Esophagus mucosa (tissue), 1 donor: Measurements from ENCODE around the gene CD34. TPM values are rescaled to one million over a fixed set of nuclear protein-coding genes. Genes with fewer than 3 reads are reported as not detected.
"Not testable (repeated sequence)": the region's sequence is repeated elsewhere in the genome, so short reads cannot be mapped to it uniquely, and the experiment has no call there.

Experiments used
- ATAC-seq: fragments of 200-7000 bp; cut with Tn5 transposase; one replicate; pipeline ENCODE4 v1.9.1; 2020
- total RNA-seq: library from RNA; stranded (reverse); gene quantifications from one replicate; pipeline ENCODE4 v1.2.4, GENCODE V29; 2023
- donor health status: DM: yes; HTN: yes; CAD: no.

CD34 gene
- total RNA-seq, 1 donor from 2014 or later, result 4.3 TPM

DNA sequence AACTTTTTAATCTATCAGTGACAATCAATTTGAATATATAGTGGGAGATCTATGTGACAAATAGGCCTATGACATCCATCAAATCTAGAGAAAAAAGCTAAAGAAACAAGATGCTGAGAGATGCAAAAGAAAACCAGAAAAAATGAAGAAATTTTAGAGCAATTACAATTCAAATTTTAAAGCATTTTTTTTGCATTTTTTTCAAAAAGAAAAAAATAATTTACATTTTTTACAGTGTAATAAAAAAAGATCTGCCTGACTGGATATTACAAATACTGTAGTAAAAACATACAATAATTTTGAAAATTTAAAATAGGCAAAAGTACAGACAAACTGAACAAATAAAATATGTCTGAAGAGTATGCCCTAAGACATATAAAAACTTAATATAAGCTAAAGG is 14.4 kb downstream of the CD34 start:
- no peak for ATAC-seq

- ATAC-seq, result no peak
Measured at GRCh38 chr1:207894704-207895103, 16.2 kb downstream of the CD34 start.

DNA sequence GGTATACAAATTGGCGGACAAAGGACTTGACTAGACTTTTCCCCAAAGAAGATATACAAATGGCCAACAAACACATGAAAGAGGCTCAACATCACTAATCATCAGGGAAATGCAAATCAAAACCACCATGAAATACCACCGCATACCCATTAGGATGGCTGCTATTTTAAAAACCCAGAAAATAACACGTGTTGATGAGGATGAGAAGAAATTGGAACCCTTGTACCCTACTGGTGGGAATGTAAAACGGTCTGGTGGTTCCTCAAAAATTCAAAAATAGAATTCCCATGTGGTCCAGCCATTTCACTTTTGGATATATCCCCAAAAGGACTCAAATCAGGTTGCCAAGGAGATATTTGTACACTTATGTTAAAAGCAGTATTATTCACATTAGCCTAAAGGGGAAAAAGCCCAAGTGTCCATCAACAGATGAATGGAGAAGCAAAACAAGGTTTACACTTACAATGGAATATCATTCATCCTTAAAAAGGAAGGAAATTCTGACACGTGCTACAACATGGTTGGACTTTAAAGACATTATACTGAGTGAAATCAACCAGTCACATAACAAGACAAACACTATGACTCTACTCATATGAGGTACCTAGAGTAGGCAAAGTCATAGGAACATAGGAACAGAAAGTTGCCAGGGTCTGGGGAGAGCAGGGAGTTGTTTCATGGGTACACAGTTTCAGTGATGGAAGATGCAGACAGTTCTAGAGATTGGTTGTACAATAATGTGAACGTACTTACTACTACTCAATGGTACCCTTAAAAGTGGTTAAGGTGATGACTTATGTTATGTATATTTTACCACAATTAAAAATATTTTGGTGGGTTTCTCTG is 17.0 kb downstream of the CD34 start:
- ATAC-seq, result no peak

GRCh38 chr1:207892764-207893163 is 18.2 kb downstream of the CD34 start:
- ATAC-seq, result no peak

- no peak for ATAC-seq
Measured at GRCh38 chr1:207891148-207891547, 19.8 kb downstream of the CD34 start.

- ATAC-seq, result peak; percentile 65
Measured at GRCh38 chr1:207890136-207890738, 20.7 kb downstream of the CD34 start.

DNA sequence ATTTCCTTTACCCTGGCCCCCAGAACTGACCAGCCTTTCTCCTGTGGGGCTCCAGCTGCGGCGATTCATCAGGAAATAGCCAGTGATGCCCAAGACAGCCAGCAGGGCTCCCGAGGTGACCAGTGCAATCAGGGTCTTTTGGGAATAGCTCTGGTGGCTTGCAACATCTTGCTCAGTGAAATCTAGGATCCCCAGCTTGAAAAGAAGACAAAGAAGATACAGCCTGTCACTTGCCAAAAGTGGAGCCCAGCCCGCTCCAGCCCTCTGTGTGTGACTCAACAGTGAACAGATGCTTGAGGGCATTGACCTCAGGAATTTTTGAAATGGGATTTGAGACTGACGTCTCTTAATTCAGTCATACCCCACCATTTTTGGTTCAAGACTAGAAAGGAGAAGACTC is 22.3 kb downstream of the CD34 start:
- no peak for ATAC-seq

DNA sequence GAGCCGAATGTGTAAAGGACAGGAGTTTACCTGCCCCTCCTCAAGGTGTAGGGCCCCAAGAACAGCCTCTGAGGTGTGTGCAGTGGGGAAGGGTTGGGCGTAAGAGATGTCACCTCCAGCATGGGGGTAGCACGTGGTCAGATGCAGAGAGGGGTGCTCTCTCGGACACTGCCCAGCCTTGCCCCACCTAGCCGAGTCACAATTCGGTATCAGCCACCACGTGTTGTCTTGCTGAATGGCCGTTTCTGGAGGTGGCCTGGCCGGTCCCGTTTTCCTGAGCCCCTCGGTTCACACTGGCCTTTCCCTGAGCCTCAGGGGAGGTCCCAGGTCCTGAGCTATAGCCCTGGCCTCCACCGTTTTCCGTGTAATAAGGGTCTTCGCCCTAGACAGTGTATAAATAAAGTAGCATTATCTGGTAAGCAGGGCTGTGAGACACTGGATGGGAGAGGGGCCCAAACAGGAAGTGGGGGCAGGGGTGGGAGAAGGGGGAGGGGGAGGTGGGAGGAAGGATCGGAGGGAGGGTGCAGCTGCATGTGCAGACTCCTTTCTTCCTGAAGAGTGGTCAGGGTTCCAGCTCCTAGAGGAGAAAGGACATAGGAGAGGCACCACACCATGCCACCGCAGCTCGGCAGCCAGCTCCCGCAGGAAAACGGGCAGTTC is 23.3 kb downstream of the CD34 start:
- ATAC-seq, result no peak

GRCh38 chr1:207886227-207886626 is 24.7 kb downstream of the CD34 start:
- no peak for ATAC-seq

DNA sequence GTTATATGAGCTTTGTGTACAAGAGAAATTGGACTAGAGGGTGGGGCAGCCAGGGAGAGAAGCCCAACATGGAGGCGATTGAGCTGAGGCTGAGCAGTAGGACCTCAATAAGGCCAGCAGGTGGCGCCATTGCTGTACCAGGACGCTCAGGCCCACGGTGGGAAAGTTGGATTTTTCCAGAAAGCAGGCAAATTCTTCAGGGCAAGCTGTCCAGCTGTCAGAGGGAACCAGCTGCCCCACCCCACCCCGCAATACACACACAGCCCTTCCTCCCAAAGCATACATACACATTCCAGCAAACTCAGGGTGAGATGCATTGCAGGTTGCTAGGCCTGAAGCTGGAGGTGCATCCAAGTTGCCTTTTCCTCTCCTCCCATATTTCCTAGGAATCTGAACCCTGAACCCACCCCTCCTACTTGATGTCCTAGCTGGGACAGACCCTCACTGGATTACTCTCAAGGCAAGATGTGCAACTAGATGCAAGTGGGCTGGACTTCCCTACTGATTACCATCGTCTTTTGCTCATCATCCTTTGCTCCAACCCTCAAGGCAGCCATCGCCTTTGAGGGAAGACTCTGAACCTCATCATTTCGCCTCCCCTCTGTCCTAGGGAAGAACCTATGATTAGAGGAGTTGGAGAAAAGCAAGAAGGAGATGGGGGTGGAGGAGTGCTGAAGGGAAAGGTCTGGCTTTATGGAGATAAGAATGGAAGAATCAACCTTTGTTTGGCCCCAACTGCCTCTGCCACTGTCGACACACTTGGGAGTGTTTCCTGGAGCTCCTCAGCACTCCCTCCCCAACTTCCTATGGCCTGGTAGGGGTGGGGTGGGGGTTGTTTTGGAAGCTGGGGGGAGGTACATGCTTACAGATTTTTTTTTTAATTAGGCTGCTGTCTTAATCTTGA is 25.5 kb downstream of the CD34 start:
- peak; percentile 85 for ATAC-seq

DNA sequence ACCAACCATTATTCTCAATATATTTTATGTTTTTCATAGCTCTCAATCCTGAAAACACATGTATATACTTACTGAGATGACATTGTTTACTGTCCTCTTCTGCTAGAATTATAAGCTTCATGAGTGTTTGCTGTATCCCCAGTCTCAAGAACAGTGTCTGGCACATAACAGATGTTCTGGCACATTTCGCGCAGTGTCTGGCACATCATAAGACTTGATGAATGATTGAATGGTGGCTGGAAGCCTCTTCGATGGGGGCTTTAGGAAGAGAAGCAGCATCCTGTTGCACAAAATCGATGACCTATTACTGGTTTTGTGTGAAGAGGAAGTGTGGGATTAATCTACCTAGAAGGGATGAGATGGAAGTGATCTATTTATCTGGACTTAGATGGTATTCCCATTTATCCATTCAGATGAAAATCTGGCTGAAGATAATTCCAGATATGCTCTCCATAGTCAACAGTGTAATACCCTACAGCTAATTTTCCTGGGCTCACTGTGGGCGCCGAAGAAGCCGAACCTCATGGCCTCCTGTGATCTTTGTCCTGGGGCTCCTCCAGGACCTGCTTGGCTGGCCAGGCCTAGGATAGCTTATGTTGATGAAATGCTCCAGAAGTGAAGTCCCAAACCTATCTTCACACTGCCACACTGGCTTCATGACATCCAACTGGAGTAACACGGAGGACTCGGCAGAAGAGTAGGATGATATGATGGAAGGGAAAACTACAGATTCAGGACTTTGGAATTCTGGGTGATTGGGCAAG is 26.5 kb downstream of the CD34 start:
- ATAC-seq, result no peak

- ATAC-seq, result no peak
Measured at GRCh38 chr1:207883660-207884250, 27.2 kb downstream of the CD34 start.

GRCh38 chr1:207883104-207883651 is 27.7 kb downstream of the CD34 start:
- ATAC-seq, result no peak

DNA sequence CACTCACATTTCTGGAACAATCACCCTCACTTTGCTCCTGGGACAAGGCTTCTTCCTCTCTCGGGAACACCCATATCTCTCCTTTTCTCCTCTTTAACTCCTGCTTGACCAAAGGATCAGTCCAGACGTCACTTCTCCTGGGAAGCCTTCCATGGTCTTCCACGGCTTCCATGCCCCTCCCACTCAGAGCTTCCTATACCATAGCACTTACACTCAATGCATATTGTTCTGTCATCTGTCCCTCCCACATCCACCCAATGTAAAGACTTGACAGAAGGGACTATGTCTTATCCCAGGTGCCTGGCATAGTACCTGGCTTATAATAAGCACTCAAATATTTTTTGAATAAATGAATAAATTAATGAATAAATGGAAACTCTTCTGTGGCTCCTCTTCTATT is 28.2 kb downstream of the CD34 start:
- no peak for ATAC-seq

DNA sequence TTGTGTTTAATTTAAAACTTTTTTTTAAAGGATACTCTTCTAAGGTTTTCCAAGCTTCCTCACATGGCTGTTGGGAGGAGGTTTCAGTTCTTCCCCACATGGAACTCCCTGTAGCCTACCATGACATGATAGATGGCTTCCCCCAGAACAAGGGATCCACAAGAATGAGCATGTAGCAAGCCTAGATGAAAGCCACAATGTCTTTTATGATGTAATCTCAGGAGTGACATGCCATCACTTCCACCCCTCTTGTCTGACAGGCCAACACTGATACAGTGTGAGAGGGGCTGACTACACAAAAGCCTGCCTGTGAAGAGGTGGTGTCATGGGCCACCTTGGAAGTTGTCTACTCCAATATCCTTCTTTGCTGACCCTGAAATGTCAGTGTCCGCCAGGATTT is 32.0 kb downstream of the CD34 start:
- ATAC-seq, result no peak

GRCh38 chr1:207877914-207878313 is 33.0 kb downstream of the CD34 start:
- not testable (repeated sequence) for ATAC-seq

GRCh38 chr1:207876131-207876530 is 34.8 kb downstream of the CD34 start:
- no peak for ATAC-seq

DNA sequence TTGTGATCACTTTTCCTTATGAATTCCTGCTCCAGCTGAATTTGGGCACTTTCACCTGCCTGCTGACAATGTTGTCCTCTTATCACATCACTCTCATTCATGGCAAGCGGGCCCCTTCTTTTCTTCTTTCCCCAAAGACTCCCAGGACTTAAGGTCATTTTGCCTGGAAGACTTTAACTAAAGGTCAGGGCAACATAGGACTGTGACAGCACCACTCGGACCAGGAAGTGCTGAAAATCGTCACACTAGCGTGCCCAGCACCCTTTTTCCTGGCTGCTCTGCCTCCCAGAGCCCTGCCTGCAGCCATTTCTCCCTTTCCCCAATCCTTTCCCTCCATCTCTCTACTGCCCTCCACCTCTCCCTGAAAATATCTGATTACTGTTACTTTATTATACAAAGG is 35.4 kb downstream of the CD34 start:
- no peak for ATAC-seq

- ATAC-seq, result no peak
Measured at GRCh38 chr1:207873055-207873890, 37.7 kb downstream of the CD34 start.

DNA sequence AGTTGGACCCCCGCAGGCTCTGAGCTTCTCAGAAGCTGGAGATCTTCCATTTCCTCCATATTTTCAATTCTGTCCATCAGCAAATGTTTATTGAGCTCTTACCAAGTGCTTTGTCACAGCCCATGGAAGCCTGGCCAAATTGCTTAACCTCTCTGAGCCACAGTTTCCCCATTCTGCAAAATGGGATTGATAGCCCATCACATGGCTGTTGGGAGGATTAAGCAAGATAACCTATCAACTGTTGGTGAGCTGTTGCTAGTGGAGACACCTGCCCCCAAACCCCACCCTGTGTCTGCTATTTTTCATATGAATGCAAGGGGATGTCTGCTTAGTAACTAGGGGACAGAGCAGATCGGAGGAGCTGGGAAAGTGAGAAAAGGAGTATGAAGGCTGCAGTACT is 38.3 kb downstream of the CD34 start:
- no peak for ATAC-seq
